ENCODE measurements around the gene PRTN3.
"Not testable (repeated sequence)": the region's sequence is repeated elsewhere in the genome, so short reads cannot be mapped to it uniquely, and the experiment has no call there.

PRTN3 gene

GRCh38 chr19:884420-885211 lies 43.8 kb downstream of the PRTN3 start:
- no peak for DNase-seq

GRCh38 chr19:885536-886224 lies 44.9 kb downstream of the PRTN3 start:
- DNase-seq: no peak

GRCh38 chr19:887072-887471 lies 46.3 kb downstream of the PRTN3 start:
- DNase-seq: no peak

GRCh38 chr19:887599-887998 lies 46.8 kb downstream of the PRTN3 start:
- no peak for DNase-seq

GRCh38 chr19:888581-889385 lies 48.0 kb downstream of the PRTN3 start:
- no peak for DNase-seq

GRCh38 chr19:889662-890295 lies 49.0 kb downstream of the PRTN3 start:
- no peak for DNase-seq

GRCh38 chr19:890831-891230 lies 50.0 kb downstream of the PRTN3 start:
- no peak for DNase-seq

GRCh38 chr19:891421-892200 lies 50.8 kb downstream of the PRTN3 start:
- not testable (repeated sequence) for DNase-seq

GRCh38 chr19:892243-892893 lies 51.6 kb downstream of the PRTN3 start:
- no peak for DNase-seq

GRCh38 chr19:892894-893689 lies 52.3 kb downstream of the PRTN3 start, which contains the start of the genes MED16 and RNU6-9:
TSS of gene MED16 (minus strand) at chr19:893187. CDS start at chr19:891131, 2,056 bp downstream.
TSS of gene RNU6-9 (plus strand) at chr19:893484.
- DNase-seq: peak; percentile 89

- no peak for DNase-seq
Observed at GRCh38 chr19:896434-896833, 55.6 kb downstream of the PRTN3 start.

- no peak for DNase-seq
Observed at GRCh38 chr19:896999-897398, 56.2 kb downstream of the PRTN3 start.

GRCh38 chr19:897442-898039 lies 56.7 kb downstream of the PRTN3 start:
- no peak for DNase-seq

All from NCI-H2029 treated with DMSO at 0.1 percent for 48 hours (cell line).